ENCODE measurements around the gene PTPRC. TPM values are rescaled to one million over a fixed set of nuclear protein-coding genes. Genes with fewer than 3 reads are reported as not detected.

Gene PTPRC
- total RNA-seq, 1 experiment from 2014 or later = not detected

DNA sequence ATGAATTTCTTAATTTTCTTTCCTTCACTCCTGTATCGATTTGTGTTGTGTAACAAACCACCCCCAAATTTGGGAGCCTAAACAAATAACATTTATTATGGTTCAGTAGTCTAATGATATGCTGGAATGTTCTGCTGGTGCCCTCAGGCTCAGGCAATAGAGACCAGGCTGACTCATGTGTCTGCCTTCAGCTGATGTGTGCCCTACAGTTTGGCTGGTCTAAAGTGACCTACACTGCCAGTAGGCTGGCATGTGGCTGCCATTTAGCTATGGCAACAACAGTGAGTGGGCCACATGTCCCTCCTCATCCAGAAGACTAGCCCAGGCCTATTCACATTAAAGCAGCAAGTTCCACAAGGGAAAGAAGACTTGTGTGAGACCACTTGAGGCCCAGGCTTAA, 115.8 kb downstream of the PTPRC start:
- H3K27ac ChIP-seq (ENCODE audit: low read depth, low read length, poor library complexity, severe bottlenecking) = no peak overlapping the region
- H3K4me1 ChIP-seq (ENCODE audit: insufficient read depth, low read length, poor library complexity, severe bottlenecking) = peaks cover 27% of the 10 kb centered on the region
- no TSS peak for BruUV-seq (replicated peaks)
- no peak overlapping the region for H3K4me3 ChIP-seq (ENCODE audit: low read depth, low read length, poor library complexity, severe bottlenecking)
- no peaks in the 10 kb centered on the region for H3K9me3 ChIP-seq (ENCODE audit: low read depth, low read length, poor library complexity, severe bottlenecking)
- intact Hi-C loops (cut with micrococcal nuclease; ENCODE audit: unreplicated experiment) = loop anchor here (5.0 kb wide), 2 partner anchors 928 to 1753 kb away; no protein-coding TSS in a partner anchor
- no peaks in the 10 kb centered on the region for H3K27me3 ChIP-seq (replicated peaks; ENCODE audit: insufficient read depth, low read depth, low read length, poor library complexity)
- H3K36me3 ChIP-seq (ENCODE audit: insufficient read depth, low read length, poor library complexity, severe bottlenecking) = no peaks in the 10 kb centered on the region
- CTCF ChIA-PET = interaction anchor here (1.8 kb wide), 1 partner anchor 709 kb away, joined by 5 read pairs; no protein-coding TSS in a partner anchor
- DNase-seq (ENCODE audit: low spot score) = no peak
- TF ChIP-seq, protein P1, sequence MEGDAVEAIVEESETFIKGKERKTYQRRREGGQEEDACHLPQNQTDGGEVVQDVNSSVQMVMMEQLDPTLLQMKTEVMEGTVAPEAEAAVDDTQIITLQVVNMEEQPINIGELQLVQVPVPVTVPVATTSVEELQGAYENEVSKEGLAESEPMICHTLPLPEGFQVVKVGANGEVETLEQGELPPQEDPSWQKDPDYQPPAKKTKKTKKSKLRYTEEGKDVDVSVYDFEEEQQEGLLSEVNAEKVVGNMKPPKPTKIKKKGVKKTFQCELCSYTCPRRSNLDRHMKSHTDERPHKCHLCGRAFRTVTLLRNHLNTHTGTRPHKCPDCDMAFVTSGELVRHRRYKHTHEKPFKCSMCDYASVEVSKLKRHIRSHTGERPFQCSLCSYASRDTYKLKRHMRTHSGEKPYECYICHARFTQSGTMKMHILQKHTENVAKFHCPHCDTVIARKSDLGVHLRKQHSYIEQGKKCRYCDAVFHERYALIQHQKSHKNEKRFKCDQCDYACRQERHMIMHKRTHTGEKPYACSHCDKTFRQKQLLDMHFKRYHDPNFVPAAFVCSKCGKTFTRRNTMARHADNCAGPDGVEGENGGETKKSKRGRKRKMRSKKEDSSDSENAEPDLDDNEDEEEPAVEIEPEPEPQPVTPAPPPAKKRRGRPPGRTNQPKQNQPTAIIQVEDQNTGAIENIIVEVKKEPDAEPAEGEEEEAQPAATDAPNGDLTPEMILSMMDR (conservative IDR thresholded peaks at IDR 0.05; ENCODE audit: low read depth, low read length) = no peak
- TF ChIP-seq EZH2 (IDR thresholded peaks at IDR 0.05; ENCODE audit: borderline replicate concordance, low read depth, low read length, poor library complexity, severe bottlenecking) = no peak
- POLR2A ChIA-PET (ENCODE audit: low non-redundant PET) = no interaction called here

DNA sequence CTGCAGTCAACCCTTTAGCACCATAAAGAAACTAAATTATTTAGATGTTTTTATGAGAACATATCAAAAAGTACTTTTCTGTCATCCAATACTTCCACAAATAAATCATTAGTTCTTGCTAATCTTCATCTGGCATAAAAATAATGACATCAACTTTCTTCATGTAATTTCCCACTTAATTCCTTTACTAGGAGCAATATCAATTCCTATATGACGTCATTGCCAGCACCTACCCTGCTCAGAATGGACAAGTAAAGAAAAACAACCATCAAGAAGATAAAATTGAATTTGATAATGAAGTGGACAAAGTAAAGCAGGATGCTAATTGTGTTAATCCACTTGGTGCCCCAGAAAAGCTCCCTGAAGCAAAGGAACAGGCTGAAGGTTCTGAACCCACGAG, 116.9 kb downstream of the PTPRC start:
- no peaks in the 10 kb centered on the region for H3K36me3 ChIP-seq (ENCODE audit: insufficient read depth, low read length, poor library complexity, severe bottlenecking)
- ChIA-PET CTCF (interaction anchor here (1.8 kb wide), 1 partner anchor 708 kb away, joined by 5 read pairs; no protein-coding TSS in a partner anchor), POLR2A (ENCODE audit: low non-redundant PET) (no interaction called here)
- TF ChIP-seq, protein P1 (conservative IDR thresholded peaks at IDR 0.05; ENCODE audit: low read depth, low read length) = no peak
- no peak for TF ChIP-seq EZH2 (IDR thresholded peaks at IDR 0.05; ENCODE audit: borderline replicate concordance, low read depth, low read length, poor library complexity, severe bottlenecking)
- H3K9me3 ChIP-seq (ENCODE audit: low read depth, low read length, poor library complexity, severe bottlenecking) = peaks cover 7% of the 10 kb centered on the region
- H3K27ac ChIP-seq (ENCODE audit: low read depth, low read length, poor library complexity, severe bottlenecking) = peak overlapping the region; percentile 29
- H3K4me3 ChIP-seq (ENCODE audit: low read depth, low read length, poor library complexity, severe bottlenecking) = no peak overlapping the region
- peaks cover 27% of the 10 kb centered on the region for H3K4me1 ChIP-seq (ENCODE audit: insufficient read depth, low read length, poor library complexity, severe bottlenecking)
- no peaks in the 10 kb centered on the region for H3K27me3 ChIP-seq (replicated peaks; ENCODE audit: insufficient read depth, low read depth, low read length, poor library complexity)
- intact Hi-C loops (cut with micrococcal nuclease; ENCODE audit: unreplicated experiment) = loop anchor here (1.0 to 5.0 kb wide), 4 partner anchors 357 to 1752 kb away; no protein-coding TSS in a partner anchor
- no peak for DNase-seq (ENCODE audit: low spot score)
- BruUV-seq (replicated peaks) = no TSS peak

DNA sequence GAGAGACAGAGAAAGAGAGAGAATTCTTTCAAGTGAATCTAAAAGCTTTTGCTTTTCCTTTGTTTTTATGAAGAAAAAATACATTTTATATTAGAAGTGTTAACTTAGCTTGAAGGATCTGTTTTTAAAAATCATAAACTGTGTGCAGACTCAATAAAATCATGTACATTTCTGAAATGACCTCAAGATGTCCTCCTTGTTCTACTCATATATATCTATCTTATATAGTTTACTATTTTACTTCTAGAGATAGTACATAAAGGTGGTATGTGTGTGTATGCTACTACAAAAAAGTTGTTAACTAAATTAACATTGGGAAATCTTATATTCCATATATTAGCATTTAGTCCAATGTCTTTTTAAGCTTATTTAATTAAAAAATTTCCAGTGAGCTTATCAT, 117.6 kb downstream of the PTPRC start:
- no peaks in the 10 kb centered on the region for H3K27me3 ChIP-seq (replicated peaks; ENCODE audit: insufficient read depth, low read depth, low read length, poor library complexity)
- TF ChIP-seq EZH2 (IDR thresholded peaks at IDR 0.05; ENCODE audit: borderline replicate concordance, low read depth, low read length, poor library complexity, severe bottlenecking) = no peak
- TF ChIP-seq, protein P1 (conservative IDR thresholded peaks at IDR 0.05; ENCODE audit: low read depth, low read length) = peak; percentile 62
- no peak overlapping the region for H3K4me3 ChIP-seq (ENCODE audit: low read depth, low read length, poor library complexity, severe bottlenecking)
- ChIA-PET POLR2A (ENCODE audit: low non-redundant PET) (no interaction called here), CTCF (interaction anchor here (0.9 to 1.8 kb wide), 2 partner anchors 707 kb away, joined by 4 to 5 read pairs; no protein-coding TSS in a partner anchor)
- H3K9me3 ChIP-seq (ENCODE audit: low read depth, low read length, poor library complexity, severe bottlenecking) = peaks cover 7% of the 10 kb centered on the region
- H3K4me1 ChIP-seq (ENCODE audit: insufficient read depth, low read length, poor library complexity, severe bottlenecking) = peaks cover 27% of the 10 kb centered on the region
- DNase-seq (ENCODE audit: low spot score) = peak; percentile 67
- peak overlapping the region; percentile 29 for H3K27ac ChIP-seq (ENCODE audit: low read depth, low read length, poor library complexity, severe bottlenecking)
- BruUV-seq (replicated peaks) = no TSS peak
- no peaks in the 10 kb centered on the region for H3K36me3 ChIP-seq (ENCODE audit: insufficient read depth, low read length, poor library complexity, severe bottlenecking)
- intact Hi-C loops (cut with micrococcal nuclease; ENCODE audit: unreplicated experiment) = loop anchor here (1.0 to 5.0 kb wide), 4 partner anchors 356 to 1751 kb away; no protein-coding TSS in a partner anchor

All from A673 (cell line).